Measurements from ENCODE around the gene SCP2D1.

DNA sequence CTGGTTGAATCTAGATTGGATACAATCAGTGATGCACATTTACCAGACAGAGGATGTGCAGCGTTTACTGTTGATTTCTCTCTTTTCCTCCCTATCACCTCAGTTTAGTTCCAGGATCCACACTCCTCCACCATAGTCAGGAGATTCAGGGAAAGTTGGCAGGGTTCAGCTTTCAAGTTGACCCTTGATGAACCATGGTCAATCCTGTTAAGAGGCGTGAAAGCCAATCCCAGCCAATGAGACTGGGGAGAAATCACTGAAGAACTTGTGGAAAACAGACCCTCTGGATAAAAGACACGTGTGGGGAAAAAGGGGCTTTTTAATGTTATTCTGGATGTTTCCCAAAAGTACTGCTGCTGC lies 19.2 kb upstream of the SCP2D1 start:
- no peak for TF ChIP-seq LEF1 (IDR thresholded peaks at IDR 0.05; ENCODE audit: borderline replicate concordance)
- TF ChIP-seq FOXK2 (IDR thresholded peaks at IDR 0.05), result no peak
- TF ChIP-seq FOXM1 (IDR thresholded peaks at IDR 0.05; ENCODE audit: borderline replicate concordance), result no peak
- TF ChIP-seq TARDBP (IDR thresholded peaks at IDR 0.05), result no peak
- no peak for TF ChIP-seq SP1 (IDR thresholded peaks at IDR 0.05)
- no peak for TF ChIP-seq L3MBTL2 (conservative IDR thresholded peaks at IDR 0.05)
- no peak for TF ChIP-seq BHLHE40 (IDR thresholded peaks at IDR 0.05; ENCODE audit: borderline replicate concordance)
- no peak for TF ChIP-seq ZNF384 (IDR thresholded peaks at IDR 0.05)
- TF ChIP-seq, protein P1, sequence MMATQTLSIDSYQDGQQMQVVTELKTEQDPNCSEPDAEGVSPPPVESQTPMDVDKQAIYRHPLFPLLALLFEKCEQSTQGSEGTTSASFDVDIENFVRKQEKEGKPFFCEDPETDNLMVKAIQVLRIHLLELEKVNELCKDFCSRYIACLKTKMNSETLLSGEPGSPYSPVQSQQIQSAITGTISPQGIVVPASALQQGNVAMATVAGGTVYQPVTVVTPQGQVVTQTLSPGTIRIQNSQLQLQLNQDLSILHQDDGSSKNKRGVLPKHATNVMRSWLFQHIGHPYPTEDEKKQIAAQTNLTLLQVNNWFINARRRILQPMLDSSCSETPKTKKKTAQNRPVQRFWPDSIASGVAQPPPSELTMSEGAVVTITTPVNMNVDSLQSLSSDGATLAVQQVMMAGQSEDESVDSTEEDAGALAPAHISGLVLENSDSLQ (IDR thresholded peaks at IDR 0.05), result no peak
- no peak for TF ChIP-seq ARNT (IDR thresholded peaks at IDR 0.05)
- TF ChIP-seq FOXA1 (IDR thresholded peaks at IDR 0.05), result no peak
- no peak for TF ChIP-seq NFRKB (IDR thresholded peaks at IDR 0.05)
